Gastroesophageal sphincter (tissue), 3 donors: ENCODE results near the gene ARL17A.
"Not testable (repeated sequence)": the region's sequence is repeated elsewhere in the genome, so short reads cannot be mapped to it uniquely, and the experiment has no call there.

ENCODE experiments used
- EP300 ChIP-seq: sonication (generic); formaldehyde crosslinking; IDR thresholded peaks from one replicate; pipeline ENCODE4 v1.6.1; 2017; ENCODE audit warnings: antibody characterized with exemption, mild to moderate bottlenecking
- POLR2A ChIP-seq, 2 donors: fragments of 450-650 bp; IDR thresholded peaks; one replicate each; pipeline ENCODE4 v1.6.1; 2017; ENCODE audit warnings: antibody characterized with exemption in 2 of 2, mild to moderate bottlenecking in 2 of 2, moderate library complexity in 1 of 2
- TF ChIP-seq, protein P1 (sequence below), 4 experiments: fragments of 200-600 bp in 2 of 4; fragments of 450-650 bp in 2 of 4; sonication (generic) in 1 of 4; IDR thresholded peaks; one replicate each; pipeline ENCODE4 v1.5.1; 2017 to 2019; ENCODE audit warnings: antibody characterized with exemption in 4 of 4, mild to moderate bottlenecking in 2 of 4, moderate library complexity in 2 of 4

DNA sequence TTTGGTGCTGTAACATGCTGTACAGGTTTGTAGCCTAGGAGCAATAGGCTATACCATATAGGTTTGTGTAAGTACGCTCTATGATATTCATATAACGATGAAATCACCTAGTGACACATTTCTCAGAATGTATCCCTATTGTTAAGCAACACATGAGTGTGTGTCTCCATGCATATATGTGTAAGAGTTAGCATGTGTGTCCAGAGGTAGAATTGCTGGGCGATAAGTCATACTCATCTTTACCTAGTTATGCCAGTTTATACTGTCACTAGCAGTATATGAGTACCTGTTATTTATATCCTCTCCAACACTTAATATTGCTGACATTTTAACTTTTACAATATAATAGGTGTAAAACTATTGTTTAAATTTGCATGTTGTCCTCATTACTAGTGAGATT, 21.3 kb upstream of the ARL17A start:
- not testable (repeated sequence) for TF ChIP-seq POLR2A (IDR thresholded peaks at IDR 0.05); EP300
- TF ChIP-seq, protein P1, sequence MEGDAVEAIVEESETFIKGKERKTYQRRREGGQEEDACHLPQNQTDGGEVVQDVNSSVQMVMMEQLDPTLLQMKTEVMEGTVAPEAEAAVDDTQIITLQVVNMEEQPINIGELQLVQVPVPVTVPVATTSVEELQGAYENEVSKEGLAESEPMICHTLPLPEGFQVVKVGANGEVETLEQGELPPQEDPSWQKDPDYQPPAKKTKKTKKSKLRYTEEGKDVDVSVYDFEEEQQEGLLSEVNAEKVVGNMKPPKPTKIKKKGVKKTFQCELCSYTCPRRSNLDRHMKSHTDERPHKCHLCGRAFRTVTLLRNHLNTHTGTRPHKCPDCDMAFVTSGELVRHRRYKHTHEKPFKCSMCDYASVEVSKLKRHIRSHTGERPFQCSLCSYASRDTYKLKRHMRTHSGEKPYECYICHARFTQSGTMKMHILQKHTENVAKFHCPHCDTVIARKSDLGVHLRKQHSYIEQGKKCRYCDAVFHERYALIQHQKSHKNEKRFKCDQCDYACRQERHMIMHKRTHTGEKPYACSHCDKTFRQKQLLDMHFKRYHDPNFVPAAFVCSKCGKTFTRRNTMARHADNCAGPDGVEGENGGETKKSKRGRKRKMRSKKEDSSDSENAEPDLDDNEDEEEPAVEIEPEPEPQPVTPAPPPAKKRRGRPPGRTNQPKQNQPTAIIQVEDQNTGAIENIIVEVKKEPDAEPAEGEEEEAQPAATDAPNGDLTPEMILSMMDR (IDR thresholded peaks at IDR 0.05) = not testable (repeated sequence)
